Measurements from ENCODE around the gene NXPH4. TPM values are rescaled to one million over a fixed set of nuclear protein-coding genes. Genes with fewer than 3 reads are reported as not detected.
A peak's percentile ranks its signal among the peaks of the same experiment; 100 is the strongest.

Gene NXPH4
- total RNA-seq, 4 donors from 2014 or later, result 7.1 to 26.0 (median 18.3) TPM

DNA sequence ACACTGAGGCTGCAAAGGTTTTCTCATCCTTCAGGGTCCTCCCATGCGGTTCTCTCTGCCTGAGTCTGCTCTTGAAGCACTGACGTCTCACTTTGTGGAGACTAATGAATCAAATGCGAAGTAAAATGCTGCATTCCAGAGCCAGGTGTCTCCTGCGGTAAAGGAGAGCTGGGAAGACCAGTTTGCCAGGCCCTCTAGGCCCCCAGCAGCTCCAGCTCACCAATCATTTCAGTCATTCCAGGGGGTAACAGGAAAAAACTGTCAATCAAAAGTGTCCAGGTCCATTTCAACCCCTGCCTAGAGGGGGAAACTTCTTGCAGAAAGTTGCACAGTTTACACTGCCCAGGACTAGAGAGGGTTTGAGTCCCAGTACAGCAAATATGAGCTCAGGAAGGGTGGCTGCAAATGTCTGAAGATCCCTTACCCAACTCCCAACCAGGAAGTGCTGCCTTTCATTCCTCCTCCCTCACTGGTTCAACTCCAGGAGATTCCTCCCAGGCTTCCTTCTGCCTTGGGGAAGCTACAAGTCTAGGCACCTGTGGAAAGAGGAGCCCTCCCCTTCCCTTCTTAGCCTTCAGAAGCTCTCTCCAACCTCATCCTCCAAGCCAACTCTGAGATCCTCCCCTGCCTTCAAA lies 2.7 kb upstream of the NXPH4 start:
- peaks cover 30% of the 10 kb centered on the region for H3K27me3 ChIP-seq
- TF ChIP-seq, protein P1, sequence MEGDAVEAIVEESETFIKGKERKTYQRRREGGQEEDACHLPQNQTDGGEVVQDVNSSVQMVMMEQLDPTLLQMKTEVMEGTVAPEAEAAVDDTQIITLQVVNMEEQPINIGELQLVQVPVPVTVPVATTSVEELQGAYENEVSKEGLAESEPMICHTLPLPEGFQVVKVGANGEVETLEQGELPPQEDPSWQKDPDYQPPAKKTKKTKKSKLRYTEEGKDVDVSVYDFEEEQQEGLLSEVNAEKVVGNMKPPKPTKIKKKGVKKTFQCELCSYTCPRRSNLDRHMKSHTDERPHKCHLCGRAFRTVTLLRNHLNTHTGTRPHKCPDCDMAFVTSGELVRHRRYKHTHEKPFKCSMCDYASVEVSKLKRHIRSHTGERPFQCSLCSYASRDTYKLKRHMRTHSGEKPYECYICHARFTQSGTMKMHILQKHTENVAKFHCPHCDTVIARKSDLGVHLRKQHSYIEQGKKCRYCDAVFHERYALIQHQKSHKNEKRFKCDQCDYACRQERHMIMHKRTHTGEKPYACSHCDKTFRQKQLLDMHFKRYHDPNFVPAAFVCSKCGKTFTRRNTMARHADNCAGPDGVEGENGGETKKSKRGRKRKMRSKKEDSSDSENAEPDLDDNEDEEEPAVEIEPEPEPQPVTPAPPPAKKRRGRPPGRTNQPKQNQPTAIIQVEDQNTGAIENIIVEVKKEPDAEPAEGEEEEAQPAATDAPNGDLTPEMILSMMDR (IDR thresholded peaks at IDR 0.05), result no peak
- TF ChIP-seq POLR2AphosphoS5 (IDR thresholded peaks at IDR 0.05) (no peak), EP300 (IDR thresholded peaks at IDR 0.05) (no peak), POLR2A (IDR thresholded peaks at IDR 0.05) (no peak)
- no peak for DNase-seq (ENCODE audit: low spot score in 2 of 2)
- peaks cover 55% of the 10 kb centered on the region for H3K4me1 ChIP-seq
- no peaks in the 10 kb centered on the region for H3K9me3 ChIP-seq
- WGBS, result 34% methylated on average over 4 of the region's 4 CpGs
- H3K27ac ChIP-seq, result no peak overlapping the region
- H3K36me3 ChIP-seq, result peaks cover 38% of the 10 kb centered on the region
- H3K4me3 ChIP-seq, result no peak overlapping the region

DNA sequence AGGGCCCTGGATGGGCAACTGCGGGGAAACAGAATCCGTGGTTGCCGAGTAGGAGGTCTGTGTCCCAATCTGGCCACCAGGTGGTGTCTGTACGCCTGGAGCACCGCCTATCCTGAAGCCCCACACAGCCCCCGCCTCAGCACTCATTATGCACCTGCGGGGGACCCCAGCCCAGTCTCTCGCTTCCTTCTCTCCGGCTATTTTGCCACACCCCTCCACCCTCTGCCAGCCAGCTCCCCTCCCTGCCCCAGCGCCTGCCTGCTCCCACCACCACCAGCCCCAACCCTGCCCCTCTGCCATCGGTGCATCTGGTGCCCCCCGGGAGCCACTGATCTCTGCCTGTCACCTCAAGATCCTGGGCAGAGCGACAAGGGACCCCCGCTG lies 2.2 kb upstream of the NXPH4 start:
- H3K9me3 ChIP-seq, result no peaks in the 10 kb centered on the region
- peaks cover 55% of the 10 kb centered on the region for H3K4me1 ChIP-seq
- WGBS, result 1% methylated on average over 12 of the region's 14 CpGs
- peaks cover 35% of the 10 kb centered on the region for H3K27me3 ChIP-seq
- peaks cover 33% of the 10 kb centered on the region for H3K36me3 ChIP-seq
- no peak overlapping the region for H3K27ac ChIP-seq
- TF ChIP-seq EP300 (IDR thresholded peaks at IDR 0.05), result no peak
- TF ChIP-seq, protein P1 (IDR thresholded peaks at IDR 0.05), result peak; percentile 65 to 76
- TF ChIP-seq POLR2AphosphoS5 (IDR thresholded peaks at IDR 0.05), result no peak
- H3K4me3 ChIP-seq, result no peak overlapping the region
- DNase-seq (ENCODE audit: low spot score in 2 of 2), result peak in 1 of 2 donors; percentile 77

DNA sequence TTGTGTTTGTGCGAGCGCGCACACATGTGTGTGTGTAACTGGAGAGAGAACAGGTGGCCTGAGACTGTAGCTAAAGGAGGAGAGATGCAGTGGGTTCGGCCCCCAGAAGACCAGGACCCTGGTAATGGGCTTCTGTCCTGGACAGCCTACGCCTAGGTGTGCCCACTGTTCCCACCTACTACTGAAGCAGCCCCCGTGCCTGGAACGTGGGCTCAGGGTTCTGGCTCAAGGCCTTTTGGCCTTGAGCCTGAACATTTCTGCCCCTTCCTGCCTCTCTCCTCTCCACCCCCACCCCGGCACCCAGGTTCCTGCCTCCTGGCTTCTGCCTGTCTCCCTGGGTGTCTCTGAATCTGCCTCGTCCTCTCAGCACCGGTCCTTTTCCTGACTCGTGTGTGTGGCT lies 1.5 kb upstream of the NXPH4 start:
- peaks cover 42% of the 10 kb centered on the region for H3K27me3 ChIP-seq
- peaks cover 26% of the 10 kb centered on the region for H3K36me3 ChIP-seq
- peaks cover 61% of the 10 kb centered on the region for H3K4me1 ChIP-seq
- no peak for DNase-seq (ENCODE audit: low spot score in 2 of 2)
- no peak overlapping the region for H3K27ac ChIP-seq
- no peak overlapping the region for H3K4me3 ChIP-seq
- no peaks in the 10 kb centered on the region for H3K9me3 ChIP-seq
- 36% methylated on average over 11 of the region's 11 CpGs for WGBS
- TF ChIP-seq EP300 (IDR thresholded peaks at IDR 0.05), result no peak

DNA sequence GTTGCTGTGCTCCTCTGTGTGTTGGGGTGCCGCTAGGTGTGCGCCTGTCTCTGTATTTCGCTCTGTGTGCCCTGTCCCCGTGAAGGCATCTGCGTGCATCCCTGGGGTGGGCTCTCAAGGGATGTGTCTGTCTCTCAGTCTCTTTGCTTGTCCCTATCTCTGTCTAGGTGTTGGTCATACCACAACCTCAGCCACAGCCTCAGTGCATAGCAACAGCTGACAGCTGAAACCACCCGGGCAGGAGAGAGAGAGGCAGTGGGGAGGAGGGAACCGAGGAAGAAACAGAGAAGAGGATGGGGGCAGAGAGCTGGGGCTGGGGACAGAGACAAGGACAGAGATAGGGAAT lies 953 bp upstream of the NXPH4 start:
- no peak overlapping the region for H3K27ac ChIP-seq
- H3K27me3 ChIP-seq, result peaks cover 47% of the 10 kb centered on the region
- peaks cover 62% of the 10 kb centered on the region for H3K4me1 ChIP-seq
- 9% methylated on average over 7 of the region's 7 CpGs for WGBS
- DNase-seq (ENCODE audit: low spot score in 2 of 2), result no peak
- peaks cover 20% of the 10 kb centered on the region for H3K36me3 ChIP-seq
- peak overlapping the region; percentile 63 for H3K4me3 ChIP-seq
- no peak for TF ChIP-seq EP300 (IDR thresholded peaks at IDR 0.05)
- TF ChIP-seq POLR2A (IDR thresholded peaks at IDR 0.05), result no peak
- TF ChIP-seq POLR2AphosphoS5 (IDR thresholded peaks at IDR 0.05), result no peak
- TF ChIP-seq, protein P1 (IDR thresholded peaks at IDR 0.05), result no peak
- H3K9me3 ChIP-seq, result no peaks in the 10 kb centered on the region

DNA sequence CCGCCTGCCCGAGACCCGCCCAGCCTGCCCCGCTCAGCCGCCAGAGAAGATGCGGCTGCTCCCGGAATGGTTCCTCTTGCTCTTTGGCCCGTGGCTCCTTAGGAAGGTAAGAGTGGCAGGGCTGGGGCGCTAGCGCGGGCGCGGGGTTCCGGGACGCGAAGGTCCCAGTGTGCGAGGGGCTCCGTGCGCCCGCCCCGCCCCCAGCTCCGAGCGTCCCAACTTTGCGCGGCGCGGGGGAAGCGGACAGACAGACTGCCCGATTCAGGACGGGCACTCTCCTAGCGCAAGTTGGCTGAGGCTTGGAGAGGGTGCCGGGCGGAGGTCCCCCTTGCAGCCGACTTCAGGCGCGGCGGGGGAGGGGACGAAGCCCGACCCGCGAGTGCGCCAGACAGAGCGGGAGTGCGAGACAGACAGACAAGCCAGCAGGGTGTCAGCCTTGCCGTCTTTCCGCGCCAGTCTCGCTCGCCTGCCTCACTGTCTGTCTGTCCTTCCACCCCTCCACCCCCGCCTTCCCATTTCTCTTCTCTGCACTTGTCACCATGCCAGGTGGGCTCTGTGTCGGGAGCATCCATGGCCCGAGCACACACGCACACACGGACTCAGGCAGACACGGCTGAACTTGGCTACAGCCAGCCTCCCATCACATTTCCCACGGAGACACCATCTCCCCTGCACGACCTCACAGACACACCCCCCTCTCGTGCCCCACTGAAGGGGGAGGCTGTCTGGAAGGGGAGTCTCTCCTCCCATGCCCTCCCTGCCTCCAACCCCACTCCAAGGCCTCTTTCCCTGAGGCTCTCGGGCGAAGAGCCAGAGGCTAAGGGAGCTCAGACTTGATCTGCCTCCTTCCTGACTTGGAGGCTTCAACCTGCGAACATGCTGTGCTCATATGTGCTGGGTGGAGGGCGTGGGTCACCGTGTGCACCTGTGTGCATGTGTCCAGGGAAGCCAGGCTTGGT lies 606 bp downstream of the NXPH4 start:
- TF ChIP-seq POLR2AphosphoS5 (IDR thresholded peaks at IDR 0.05) (no peak), POLR2A (IDR thresholded peaks at IDR 0.05) (no peak), EP300 (IDR thresholded peaks at IDR 0.05) (no peak)
- TF ChIP-seq, protein P1 (IDR thresholded peaks at IDR 0.05), result no peak
- Histone ChIP-seq H3K4me3 (peak overlapping the region; percentile 63), H3K27me3 (peaks cover 62% of the 10 kb centered on the region), H3K4me1 (peaks cover 61% of the 10 kb centered on the region), H3K9me3 (no peaks in the 10 kb centered on the region), H3K36me3 (peaks cover 5% of the 10 kb centered on the region), H3K27ac (no peak overlapping the region)
- 3% methylated on average over 16 of the region's 63 CpGs for WGBS
- DNase-seq (ENCODE audit: low spot score in 2 of 2), result no peak

Data from suprapubic skin (tissue), 4 donors.